GM12874 (cell line): ENCODE measurements around the gene ZNF438.

Experiments
- TF ChIP-seq, protein P1 (sequence below): IDR thresholded peaks from 2 replicates; pipeline ENCODE4 v1.5.1; 2011; ENCODE audit warnings: low read depth, mild to moderate bottlenecking, control low read depth, low read length, moderate library complexity; ENCODE audit not compliant: insufficient read depth

The ZNF438 gene

DNA sequence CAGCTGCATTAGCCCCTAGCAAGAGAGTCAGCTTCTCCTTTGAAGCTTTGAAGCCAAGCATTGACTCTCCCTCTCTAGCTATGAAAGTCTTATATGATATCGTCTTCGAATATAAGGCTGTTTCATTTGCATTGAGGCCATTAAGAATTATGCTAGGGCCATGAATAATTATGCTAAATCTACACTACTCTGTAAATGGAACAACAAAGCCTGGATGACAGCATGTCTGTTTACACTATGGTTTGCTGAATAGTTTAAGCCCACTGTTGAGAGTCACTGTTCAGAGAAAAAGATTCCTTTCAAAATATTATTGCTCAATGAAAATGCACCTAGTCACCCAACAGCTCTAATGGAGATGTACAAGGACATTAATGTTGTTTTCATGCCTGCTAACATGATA lies 52.8 kb downstream of the ZNF438 start:
- TF ChIP-seq, protein P1, sequence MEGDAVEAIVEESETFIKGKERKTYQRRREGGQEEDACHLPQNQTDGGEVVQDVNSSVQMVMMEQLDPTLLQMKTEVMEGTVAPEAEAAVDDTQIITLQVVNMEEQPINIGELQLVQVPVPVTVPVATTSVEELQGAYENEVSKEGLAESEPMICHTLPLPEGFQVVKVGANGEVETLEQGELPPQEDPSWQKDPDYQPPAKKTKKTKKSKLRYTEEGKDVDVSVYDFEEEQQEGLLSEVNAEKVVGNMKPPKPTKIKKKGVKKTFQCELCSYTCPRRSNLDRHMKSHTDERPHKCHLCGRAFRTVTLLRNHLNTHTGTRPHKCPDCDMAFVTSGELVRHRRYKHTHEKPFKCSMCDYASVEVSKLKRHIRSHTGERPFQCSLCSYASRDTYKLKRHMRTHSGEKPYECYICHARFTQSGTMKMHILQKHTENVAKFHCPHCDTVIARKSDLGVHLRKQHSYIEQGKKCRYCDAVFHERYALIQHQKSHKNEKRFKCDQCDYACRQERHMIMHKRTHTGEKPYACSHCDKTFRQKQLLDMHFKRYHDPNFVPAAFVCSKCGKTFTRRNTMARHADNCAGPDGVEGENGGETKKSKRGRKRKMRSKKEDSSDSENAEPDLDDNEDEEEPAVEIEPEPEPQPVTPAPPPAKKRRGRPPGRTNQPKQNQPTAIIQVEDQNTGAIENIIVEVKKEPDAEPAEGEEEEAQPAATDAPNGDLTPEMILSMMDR, result no peak

DNA sequence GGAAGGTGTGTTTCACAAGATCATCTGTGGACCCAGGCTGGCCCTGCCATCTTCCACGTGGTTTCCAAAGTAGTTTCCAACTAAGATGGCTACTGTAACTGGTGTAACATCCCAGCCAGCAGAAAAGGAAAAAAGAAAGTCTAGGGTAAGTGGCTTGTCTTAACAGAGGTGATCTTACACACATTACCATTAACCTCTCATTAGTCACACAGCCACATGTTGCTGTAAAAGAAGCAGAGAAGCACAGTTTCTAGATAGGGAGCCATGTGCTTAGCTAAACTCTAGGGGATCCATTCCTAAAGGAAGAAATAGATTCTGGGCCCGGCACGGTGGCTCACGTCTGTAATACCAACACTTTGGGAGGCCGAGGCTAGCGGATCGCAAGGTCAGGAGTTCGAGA lies 54.3 kb downstream of the ZNF438 start:
- TF ChIP-seq, protein P1, result no peak

DNA sequence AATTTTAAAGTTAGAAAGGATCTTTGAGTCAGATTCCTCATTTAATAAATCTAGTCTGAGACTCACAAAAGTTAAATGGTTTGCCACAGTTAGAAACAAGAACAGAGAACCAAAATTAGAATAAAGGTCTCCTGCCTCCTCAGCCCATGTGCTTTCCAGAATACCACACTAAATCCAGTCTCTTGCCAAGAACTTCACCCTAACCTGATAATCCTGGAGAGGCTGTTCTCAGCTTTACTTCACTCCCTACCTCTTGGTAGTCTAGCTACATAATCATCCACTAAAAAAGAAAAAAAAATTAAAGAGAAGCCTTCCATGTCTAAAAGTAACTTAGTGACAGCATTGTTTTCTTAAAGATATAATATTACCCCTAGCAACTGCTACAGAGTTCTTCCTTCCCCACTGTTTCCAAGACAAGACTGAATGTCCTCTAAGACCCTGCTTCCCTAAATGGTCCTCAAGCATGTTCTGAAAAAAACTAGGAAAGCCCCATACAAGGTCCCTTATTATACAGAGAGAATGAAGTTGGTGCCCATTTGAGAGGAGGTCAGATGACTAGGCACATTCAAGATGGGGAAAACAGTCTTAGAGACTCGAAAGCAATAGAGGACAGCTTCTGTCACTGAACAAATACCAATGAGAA lies 56.8 kb downstream of the ZNF438 start:
- TF ChIP-seq, protein P1, result no peak

DNA sequence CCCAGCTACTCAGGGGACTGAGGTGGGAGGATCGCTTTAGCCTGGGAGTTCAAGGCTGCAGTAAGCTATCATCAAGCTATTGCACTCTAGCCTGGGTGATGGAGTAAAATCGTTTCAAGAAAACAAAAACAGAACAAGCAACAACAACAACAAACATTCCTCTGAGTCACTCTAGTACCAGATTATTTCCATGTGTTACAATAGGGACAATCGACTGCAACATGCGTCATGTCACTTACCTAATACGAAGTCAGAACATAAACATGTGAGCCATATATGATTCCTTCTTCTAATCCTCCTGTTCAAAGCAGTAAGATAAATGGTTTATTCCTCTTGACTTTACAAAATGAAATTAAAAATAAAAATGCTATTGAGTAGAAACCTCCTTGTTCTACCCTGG lies 57.3 kb downstream of the ZNF438 start:
- TF ChIP-seq, protein P1, result no peak

DNA sequence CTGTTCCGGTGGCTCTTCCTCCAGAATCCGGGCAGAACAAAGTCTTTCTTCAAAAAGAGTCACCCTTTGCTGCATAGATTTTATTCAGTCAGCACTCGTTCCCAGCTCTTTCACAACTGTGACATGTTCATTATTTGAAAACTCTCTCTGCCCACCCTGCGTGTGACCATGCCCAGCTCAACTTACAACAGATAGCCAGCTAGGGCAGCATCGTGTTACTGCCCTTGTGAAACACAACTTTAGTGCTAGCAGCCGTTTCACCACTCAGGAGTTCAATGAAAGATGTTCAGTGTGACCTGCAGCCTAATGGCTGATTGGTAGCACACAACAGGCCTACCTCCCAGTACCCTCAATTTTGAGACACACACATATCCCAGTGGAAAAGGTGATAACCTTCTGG lies 57.9 kb downstream of the ZNF438 start:
- TF ChIP-seq, protein P1, result no peak

DNA sequence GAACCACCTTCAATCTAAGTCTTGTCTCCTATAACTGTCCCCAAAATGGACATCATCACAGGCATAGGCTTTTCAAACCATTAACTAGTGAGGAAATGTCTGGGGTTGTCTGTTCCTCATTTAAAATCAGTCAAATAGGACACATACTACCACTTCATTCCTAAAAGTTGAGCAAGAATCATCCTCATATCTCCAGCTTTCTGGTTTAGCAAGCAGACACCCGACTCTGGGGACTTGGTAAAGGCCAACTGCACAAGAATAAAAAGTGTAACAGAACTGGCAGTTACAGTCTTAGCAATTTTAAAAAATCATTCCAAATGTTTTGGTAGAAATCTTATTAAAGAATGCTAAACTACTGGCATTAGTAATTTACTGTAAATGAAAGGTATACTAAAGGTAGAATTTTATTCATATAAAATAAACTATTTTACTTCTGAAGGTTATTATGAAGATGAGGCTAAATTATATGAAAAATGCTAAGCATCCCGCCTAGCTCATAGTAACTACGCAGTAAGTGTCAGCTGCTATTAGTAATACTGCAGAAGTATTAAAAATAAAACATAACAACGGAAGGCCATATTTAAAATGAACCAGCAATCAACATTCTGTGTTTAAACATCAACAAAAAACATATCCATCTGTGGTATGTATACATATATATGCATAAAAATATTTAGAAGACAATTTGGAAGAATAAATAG lies 60.8 kb downstream of the ZNF438 start:
- TF ChIP-seq, protein P1, result no peak

DNA sequence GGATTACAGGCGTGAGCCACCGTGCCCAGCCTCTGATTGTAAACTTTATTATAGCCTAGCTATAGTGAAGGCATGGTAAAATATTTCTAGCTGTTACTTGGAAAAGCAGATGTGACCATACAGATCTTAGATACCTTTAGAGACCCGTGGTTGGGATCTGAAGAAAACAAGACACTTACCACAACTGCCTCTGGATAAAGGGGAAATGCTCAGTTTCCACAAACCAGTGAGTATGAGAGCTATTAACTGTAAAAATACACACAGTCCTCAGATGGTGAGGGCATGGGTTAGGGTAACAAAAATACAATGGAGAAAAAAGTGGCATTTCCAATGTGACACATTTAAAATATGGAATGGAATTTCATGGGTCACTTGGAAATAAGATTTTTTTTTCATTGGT lies 63.0 kb downstream of the ZNF438 start:
- TF ChIP-seq, protein P1, result no peak
